Neural cell (in vitro differentiated cells): ENCODE data around the gene TPSB2. TPM values are rescaled to one million over a fixed set of nuclear protein-coding genes. Genes with fewer than 3 reads are reported as not detected.

Source experiments
- H2AFZ ChIP-seq: fragments of 200-600, 300-800 bp; sonication (generic), shearing (Covaris generic); 2 replicates; pipeline ENCODE4 v1.6.0; 2014; ENCODE audit warnings: low read depth, mild to moderate bottlenecking, antibody characterized with exemption, low read length, moderate library complexity
- H3F3A ChIP-seq: fragments of 200-600 bp; shearing (Covaris generic); 2 replicates; pipeline ENCODE4 v1.6.1; 2016; ENCODE audit warnings: mild to moderate bottlenecking, moderate library complexity, mixed read lengths, antibody characterized with exemption, low read length; ENCODE audit not compliant: insufficient read depth, poor library complexity, severe bottlenecking
- H3K27ac ChIP-seq: fragments of 200-600, 300-800 bp; sonication (generic), shearing (Covaris generic); 2 replicates; pipeline ENCODE4 v1.5.1; 2014; ENCODE audit warnings: mild to moderate bottlenecking, low read length, moderate library complexity
- H3K27me3 ChIP-seq: fragments of 300-800, 200-600 bp; sonication (generic), shearing (Covaris generic); 2 replicates; pipeline ENCODE4 v1.6.0; 2014; ENCODE audit warnings: mild to moderate bottlenecking, low read depth, low read length, moderate library complexity; ENCODE audit not compliant: insufficient read depth
- H3K36me3 ChIP-seq: fragments of 300-800, 200-600 bp; sonication (generic), shearing (Covaris generic); 2 replicates; pipeline ENCODE4 v1.5.1; 2014; ENCODE audit warnings: mild to moderate bottlenecking, antibody characterized with exemption, low read length, moderate library complexity; ENCODE audit not compliant: insufficient read depth
- H3K4me2 ChIP-seq: fragments of 300-800, 200-600 bp; sonication (generic), shearing (Covaris generic); 2 replicates; pipeline ENCODE4 v1.6.0; 2014; ENCODE audit warnings: mild to moderate bottlenecking, low read length
- H3K4me3 ChIP-seq: fragments of 300-800, 200-600 bp; sonication (generic), shearing (Covaris generic); 2 replicates; pipeline ENCODE4 v1.5.1; 2014; ENCODE audit warnings: mild to moderate bottlenecking, low read length, moderate library complexity
- H3K79me2 ChIP-seq: fragments of 200-600 bp; shearing (Covaris generic); replicated peaks from 2 replicates; pipeline ENCODE4 v1.6.0; 2014; ENCODE audit warnings: mild to moderate bottlenecking, low read length, moderate library complexity; ENCODE audit not compliant: insufficient read depth
- H3K9ac ChIP-seq: fragments of 300-800, 200-600 bp; sonication (generic), shearing (Covaris generic); 2 replicates; pipeline ENCODE4 v1.6.1; 2016; ENCODE audit warnings: mild to moderate bottlenecking, low read length, mixed read lengths
- H3K9me2 ChIP-seq: fragments of 200-600 bp; shearing (Covaris generic); 2 replicates; pipeline ENCODE4 v1.6.1; 2016; ENCODE audit warnings: mild to moderate bottlenecking, low read length, mixed read lengths; ENCODE audit not compliant: insufficient read depth
- H3K9me3 ChIP-seq: fragments of 200-600, 300-800 bp; sonication (generic), shearing (Covaris generic); 2 replicates; pipeline ENCODE4 v1.6.1; 2016; ENCODE audit warnings: mild to moderate bottlenecking, mixed run types, low read length, moderate library complexity, mixed read lengths
- H4K20me1 ChIP-seq: fragments of 200-600 bp; shearing (Covaris generic); 2 replicates; pipeline ENCODE4 v1.6.1; 2016; ENCODE audit warnings: mild to moderate bottlenecking, mixed run types; ENCODE audit not compliant: insufficient read depth
- CTCF ChIP-seq: fragments of 450-650 bp; IDR thresholded peaks from 2 replicates; pipeline ENCODE4 v1.5.1; 2014; ENCODE audit warnings: antibody characterized with exemption, mild to moderate bottlenecking, moderate library complexity; ENCODE audit not compliant: poor library complexity, severe bottlenecking
- EP300 ChIP-seq: fragments of 450-650 bp; conservative IDR thresholded peaks from 2 replicates; pipeline ENCODE4 v1.6.1; 2014; ENCODE audit warnings: antibody characterized with exemption, mild to moderate bottlenecking, moderate library complexity; ENCODE audit not compliant: poor library complexity, severe bottlenecking
- EZH2 ChIP-seq: fragments of 200-600, 300-800 bp; shearing (Covaris generic), sonication (generic); IDR thresholded peaks from 2 replicates; pipeline ENCODE4 v1.6.1; 2014; ENCODE audit warnings: antibody characterized with exemption, low read length, borderline replicate concordance, mild to moderate bottlenecking; ENCODE audit not compliant: insufficient read depth, poor library complexity, severe bottlenecking
- MXI1 ChIP-seq: fragments of 450-650 bp; conservative IDR thresholded peaks from 2 replicates; pipeline ENCODE4 v1.6.1; 2014; ENCODE audit warnings: antibody characterized with exemption, mild to moderate bottlenecking; ENCODE audit not compliant: poor library complexity, severe bottlenecking
- POLR2AphosphoS5 ChIP-seq: IDR thresholded peaks from 2 replicates; pipeline ENCODE4 v1.6.1; 2012
- RAD21 ChIP-seq: fragments of 450-650 bp; conservative IDR thresholded peaks from 2 replicates; pipeline ENCODE4 v1.6.1; 2014; ENCODE audit warnings: antibody characterized with exemption, mild to moderate bottlenecking, moderate library complexity
- REST ChIP-seq: IDR thresholded peaks from 2 replicates; pipeline ENCODE4 v1.6.1; 2012; ENCODE audit warnings: borderline replicate concordance
- SMC3 ChIP-seq: fragments of 450-650 bp; conservative IDR thresholded peaks from 2 replicates; pipeline ENCODE4 v1.6.1; 2014; ENCODE audit warnings: antibody characterized with exemption, mild to moderate bottlenecking, moderate library complexity; ENCODE audit not compliant: poor library complexity
- TAF1 ChIP-seq: IDR thresholded peaks from 2 replicates; pipeline ENCODE4 v1.6.1; 2012; ENCODE audit warnings: low read depth
- polyA plus RNA-seq: library from polyadenylated mRNA; depleted of rRNA; stranded (reverse); fragments of >200 nt; gene quantifications from 2 replicates; pipeline ENCODE4 v1.2.3, GENCODE V29; 2014

TPSB2 gene
- polyA plus RNA-seq, 1 donor from 2014 or later, result not detected

- Histone ChIP-seq H3K27ac (no peak overlapping the region), H3K36me3 (no peaks in the 10 kb centered on the region), H3K9me2 (no peaks in the 10 kb centered on the region), H3K79me2 (no peaks in the 10 kb centered on the region), H3K9me3 (no peaks in the 10 kb centered on the region), H2AFZ (no peak overlapping the region), H3K9ac (no peak overlapping the region), H3K27me3 (no peaks in the 10 kb centered on the region), H3K4me3 (no peak overlapping the region), H4K20me1 (no peaks in the 10 kb centered on the region), H3F3A (no peaks in the 10 kb centered on the region), H3K4me2 (no peak overlapping the region)
- TF ChIP-seq SMC3 (no peak), POLR2AphosphoS5 (no peak), RAD21 (no peak), TAF1 (no peak), EZH2 (no peak)
Measured at GRCh38 chr16:1213796-1214372, 16.1 kb downstream of the TPSB2 start.

GRCh38 chr16:1213231-1213630, 16.8 kb downstream of the TPSB2 start:
- no peaks in the 10 kb centered on the region for H3K27me3 ChIP-seq
- H2AFZ ChIP-seq, result no peak overlapping the region
- H3K79me2 ChIP-seq, result no peaks in the 10 kb centered on the region
- no peak overlapping the region for H3K4me2 ChIP-seq
- no peak overlapping the region for H3K9ac ChIP-seq
- no peaks in the 10 kb centered on the region for H3K9me2 ChIP-seq
- no peak overlapping the region for H3K27ac ChIP-seq
- no peaks in the 10 kb centered on the region for H3K36me3 ChIP-seq
- no peaks in the 10 kb centered on the region for H3F3A ChIP-seq
- no peak overlapping the region for H3K4me3 ChIP-seq
- H3K9me3 ChIP-seq, result no peaks in the 10 kb centered on the region
- TF ChIP-seq RAD21 (no peak), REST (no peak), EP300 (no peak), SMC3 (no peak), CTCF (no peak), MXI1 (no peak), EZH2 (no peak), POLR2AphosphoS5 (no peak), TAF1 (no peak)
- H4K20me1 ChIP-seq, result no peaks in the 10 kb centered on the region
